Measurements from ENCODE around the gene NEUROG2.
"Not testable (repeated sequence)": the region's sequence is repeated elsewhere in the genome, so short reads cannot be mapped to it uniquely, and the experiment has no call there.

Gene NEUROG2

GRCh38 chr4:112492321-112492720 is 23.7 kb downstream of the NEUROG2 start:
- no peak for DNase-seq (ENCODE audit: low read depth in 2 of 3, low spot score in 2 of 3)

GRCh38 chr4:112490808-112491207 is 25.2 kb downstream of the NEUROG2 start:
- not testable (repeated sequence) for DNase-seq (ENCODE audit: low read depth in 2 of 3, low spot score in 2 of 3)

- no peak for DNase-seq (ENCODE audit: low read depth in 2 of 3, low spot score in 2 of 3)
Measured at GRCh38 chr4:112485930-112486329, 30.1 kb downstream of the NEUROG2 start.

- no peak for DNase-seq (ENCODE audit: low read depth in 2 of 3, low spot score in 2 of 3)
Measured at GRCh38 chr4:112473985-112474384, 42.0 kb downstream of the NEUROG2 start.

- DNase-seq (ENCODE audit: low read depth in 2 of 3, low spot score in 2 of 3), result no peak
Measured at GRCh38 chr4:112472318-112472717, 43.7 kb downstream of the NEUROG2 start.

All from activated CD8-positive, alpha-beta memory T cell treated with anti-CD3 and anti-CD28 coated beads for 48 hours (primary cell).